Heart right ventricle (tissue), 16 donors: ENCODE measurements around the gene PPM1N. TPM values are rescaled to one million over a fixed set of nuclear protein-coding genes. Genes with fewer than 3 reads are reported as not detected.

Source experiments
- ATAC-seq, 8 donors: fragments of 200-7000 bp; cut with Tn5 transposase; one replicate each; pipeline ENCODE4 v1.9.1; 2020; ENCODE audit warnings: mild to moderate bottlenecking in 8 of 8, moderate library complexity in 8 of 8, moderate number of reproducible peaks in 1 of 8
- DNase-seq, 2 donors: peaks; one replicate each; pipeline ENCODE4 v3.0.0-alpha.2; 2020
- H3K27ac ChIP-seq, 10 donors: fragments of 200-600 bp; sonication (generic) in 2 of 10; one replicate each; pipeline versions ENCODE4 v1.5.0 to v1.8.0; 2020 to 2022; ENCODE audit warnings: mild to moderate bottlenecking in 3 of 10
- H3K27me3 ChIP-seq, 7 donors: fragments of 200-600 bp; one replicate each; pipeline ENCODE4 v1.8.0; 2021 to 2022; ENCODE audit warnings: mild to moderate bottlenecking in 2 of 7
- H3K36me3 ChIP-seq, 9 donors: fragments of 200-600 bp; sonication (generic) in 1 of 9; one replicate each; pipeline versions ENCODE4 v1.5.0 to v1.8.0; 2020 to 2022; ENCODE audit warnings: mild to moderate bottlenecking in 2 of 9
- H3K4me1 ChIP-seq, 9 donors: fragments of 200-600 bp; sonication (generic) in 1 of 9; one replicate each; pipeline versions ENCODE4 v1.5.0 to v1.8.0; 2020 to 2022; ENCODE audit warnings: mild to moderate bottlenecking in 4 of 9
- H3K4me3 ChIP-seq, 10 donors: fragments of 200-600 bp; sonication (generic) in 2 of 10; one replicate each; pipeline versions ENCODE4 v1.5.0 to v1.8.0; 2020 to 2022; ENCODE audit warnings: mild to moderate bottlenecking in 7 of 10, moderate library complexity in 2 of 10
- H3K9me3 ChIP-seq, 11 donors: fragments of 200-600 bp in 10 of 11; sonication (generic) in 2 of 11; one replicate each; pipeline versions ENCODE4 v1.5.0 to v1.8.0; 2013 to 2022; ENCODE audit warnings: mild to moderate bottlenecking in 2 of 11, control low read depth in 1 of 11, moderate library complexity in 1 of 11
- WGBS, 2 donors: extraction: QIAGEN DNeasy Blood & Tissue Kit; methylation state at CpG; one replicate each; pipeline ENCODE4 v1.1.7; 2013; ENCODE audit warnings: inconsistent platforms in 1 of 2; 5-methylcytosine and 5-hydroxymethylcytosine counted together
- intact Hi-C, 10 donors: fragments of 100-400 bp; cut with DNase I; formaldehyde crosslinking; loops; one replicate each; pipeline versions ENCODE4 v1.11.1 to v1.14.2; 2022
- polyA plus RNA-seq, 2 donors: library from polyadenylated mRNA; stranded (reverse); fragments of 200-250 nt; gene quantifications; one replicate each; pipeline ENCODE4 v1.2.3, GENCODE V29; 2013
- total RNA-seq, 10 donors: library from RNA; stranded (reverse); fragmentation: NEBNext Ultra II Directional in 3 of 10; extraction: Animal tissue kit (Norgen Biotek cat#: 25700) in 3 of 10; gene quantifications; one replicate each; pipeline versions ENCODE4 v1.2.1 to v1.2.4, GENCODE V29; 2021 to 2023
- TF ChIP-seq, protein P1 (sequence below), 9 donors: fragments of 200-600 bp; sonication (generic) in 2 of 9; IDR thresholded peaks; one replicate each; pipeline versions ENCODE4 v1.5.0 to v1.8.0; 2021 to 2022; ENCODE audit warnings: antibody characterized with exemption in 9 of 9, mild to moderate bottlenecking in 5 of 9, moderate library complexity in 1 of 9
- donor health status: Arrhythmogenic right ventricular cardiomyopathy.
- donor health status: ischemic (EF 13 %, LVEDD 7.1; RV severe dilation, severe dysfunction).
- donor health status: healthy with polysubstance abuse.
- donor health status: DM: no; HTN: yes; CAD: no.
- donor health status: DM: no; HTN: no; CAD: no.
- donor health status: ischemic (EF 25% LVEDD 6.9; RV normal size, moderate dysfunction).
- donor health status: ischemic (EF 25% LVEDD 5.7; RV mildly dilated, moderate dysfunction).
- donor health status: healthy.
- donor health status: DM: yes; HTN: yes; CAD: no.
- donor health status: Ischemic cardiomyopathy.
- donor health status: ischemic (EF 35%, LVEDD 5.7; RV mildly dilated, moderate dysfunction).
- donor health status: nonischemic (EF 11% LVEDD 7.7; RV severe dilation, severe dysfunction).
- donor health status: DM: yes; HTN: yes; CAD: no.
- donor health status: PGD.
- donor health status: ischemic (EF 29% LVEDD 5.4; RV normal size, mild dysfunction).
- donor health status: nonischemic (EF 23%, LVEDD 6.1; RV moderate dilation, normal function).

PPM1N gene
- total and polyA plus RNA-seq, 12 donors = 0.32 to 3.6 (median 0.57) TPM; not detected in 5

DNA sequence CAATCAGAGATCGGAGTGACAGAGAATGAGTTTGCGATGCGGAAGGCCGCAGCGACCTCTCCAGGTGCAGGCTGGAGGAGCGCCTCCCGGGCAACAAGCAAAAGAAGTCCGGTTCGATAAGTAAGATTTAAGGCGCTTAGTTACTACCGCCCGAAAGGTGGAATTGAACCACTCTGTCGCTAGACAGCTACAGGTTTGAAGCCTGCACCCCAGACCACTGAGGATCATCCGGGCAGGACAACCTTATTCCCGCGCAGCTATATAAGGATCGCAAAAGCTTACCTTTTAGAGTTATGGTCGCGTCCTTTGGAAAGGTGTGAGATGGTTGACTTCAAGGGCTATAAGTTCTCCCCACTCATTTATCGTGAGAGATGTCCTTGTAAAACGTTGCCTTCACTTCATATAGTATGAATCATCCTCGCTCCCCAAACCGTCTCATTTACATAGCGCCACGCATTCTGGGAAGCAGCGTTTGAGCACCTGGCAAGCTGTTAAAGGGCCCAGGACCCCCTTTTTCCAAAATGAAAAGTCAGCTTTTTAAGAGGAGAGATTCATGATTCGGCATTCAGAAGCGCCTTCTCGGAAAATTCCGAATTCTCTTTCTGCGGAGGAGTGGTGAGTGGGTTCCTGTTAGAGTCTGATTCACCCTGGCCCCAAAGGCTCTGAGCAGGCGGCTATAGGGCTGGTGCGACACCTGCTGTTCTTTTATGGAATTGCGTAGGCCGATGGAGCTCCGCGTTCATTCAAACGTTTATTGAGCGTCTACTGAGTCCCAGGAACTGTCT lies 19.6 kb upstream of the PPM1N start:
- no peaks in the 10 kb centered on the region for H3K9me3 ChIP-seq
- peaks cover 0 to 29% (median 11%) of the 10 kb centered on the region in 9 donors for H3K4me1 ChIP-seq
- peaks cover 0 to 21% (median 0%) of the 10 kb centered on the region in 7 donors for H3K27me3 ChIP-seq
- TF ChIP-seq, protein P1, sequence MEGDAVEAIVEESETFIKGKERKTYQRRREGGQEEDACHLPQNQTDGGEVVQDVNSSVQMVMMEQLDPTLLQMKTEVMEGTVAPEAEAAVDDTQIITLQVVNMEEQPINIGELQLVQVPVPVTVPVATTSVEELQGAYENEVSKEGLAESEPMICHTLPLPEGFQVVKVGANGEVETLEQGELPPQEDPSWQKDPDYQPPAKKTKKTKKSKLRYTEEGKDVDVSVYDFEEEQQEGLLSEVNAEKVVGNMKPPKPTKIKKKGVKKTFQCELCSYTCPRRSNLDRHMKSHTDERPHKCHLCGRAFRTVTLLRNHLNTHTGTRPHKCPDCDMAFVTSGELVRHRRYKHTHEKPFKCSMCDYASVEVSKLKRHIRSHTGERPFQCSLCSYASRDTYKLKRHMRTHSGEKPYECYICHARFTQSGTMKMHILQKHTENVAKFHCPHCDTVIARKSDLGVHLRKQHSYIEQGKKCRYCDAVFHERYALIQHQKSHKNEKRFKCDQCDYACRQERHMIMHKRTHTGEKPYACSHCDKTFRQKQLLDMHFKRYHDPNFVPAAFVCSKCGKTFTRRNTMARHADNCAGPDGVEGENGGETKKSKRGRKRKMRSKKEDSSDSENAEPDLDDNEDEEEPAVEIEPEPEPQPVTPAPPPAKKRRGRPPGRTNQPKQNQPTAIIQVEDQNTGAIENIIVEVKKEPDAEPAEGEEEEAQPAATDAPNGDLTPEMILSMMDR (IDR thresholded peaks at IDR 0.05) = peak; percentile 90 to 99 (median 97)
- ATAC-seq = peak; percentile 84 to 97 (median 94)
- H3K36me3 ChIP-seq = no peaks in the 10 kb centered on the region
- peak; percentile 80 to 86 for DNase-seq
- peak overlapping the region; percentile 86 to 100 (median 94) for H3K27ac ChIP-seq
- intact Hi-C loops = loop anchor here in 9 of 10 donors (1.0 to 10.0 kb wide), 4 partner anchors 39 to 54 kb away; partner anchors contain the start of gene ERCC1 (in 1 of the 9)
- WGBS, 2 donors = 0% methylated on average over 39 of the region's 39 CpGs
- peak overlapping the region in 9 of 10 donors; percentile 37 to 71 (median 61) for H3K4me3 ChIP-seq

DNA sequence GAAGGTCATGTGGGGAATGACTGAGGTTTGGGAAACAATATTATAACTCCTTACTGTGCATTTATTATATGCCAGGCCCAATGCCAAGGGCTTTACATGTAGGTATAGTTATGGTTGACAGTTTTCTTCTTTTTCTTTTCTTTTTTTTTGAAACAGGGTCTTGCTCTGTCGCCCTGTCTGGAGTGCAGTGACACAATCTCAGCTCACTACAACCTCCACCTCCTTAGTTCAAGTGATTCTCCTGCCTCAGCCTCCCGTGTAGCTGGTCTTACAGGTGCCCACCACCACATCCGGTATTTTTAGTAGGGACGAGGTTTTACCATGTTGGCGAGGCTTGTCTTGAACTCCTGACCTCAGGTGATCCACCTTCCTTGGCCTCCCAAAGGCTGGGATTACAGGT lies 15.2 kb upstream of the PPM1N start:
- WGBS, 2 donors = 91 to 92% methylated on average over 5 of the region's 5 CpGs
- H3K27ac ChIP-seq = no peak overlapping the region

DNA sequence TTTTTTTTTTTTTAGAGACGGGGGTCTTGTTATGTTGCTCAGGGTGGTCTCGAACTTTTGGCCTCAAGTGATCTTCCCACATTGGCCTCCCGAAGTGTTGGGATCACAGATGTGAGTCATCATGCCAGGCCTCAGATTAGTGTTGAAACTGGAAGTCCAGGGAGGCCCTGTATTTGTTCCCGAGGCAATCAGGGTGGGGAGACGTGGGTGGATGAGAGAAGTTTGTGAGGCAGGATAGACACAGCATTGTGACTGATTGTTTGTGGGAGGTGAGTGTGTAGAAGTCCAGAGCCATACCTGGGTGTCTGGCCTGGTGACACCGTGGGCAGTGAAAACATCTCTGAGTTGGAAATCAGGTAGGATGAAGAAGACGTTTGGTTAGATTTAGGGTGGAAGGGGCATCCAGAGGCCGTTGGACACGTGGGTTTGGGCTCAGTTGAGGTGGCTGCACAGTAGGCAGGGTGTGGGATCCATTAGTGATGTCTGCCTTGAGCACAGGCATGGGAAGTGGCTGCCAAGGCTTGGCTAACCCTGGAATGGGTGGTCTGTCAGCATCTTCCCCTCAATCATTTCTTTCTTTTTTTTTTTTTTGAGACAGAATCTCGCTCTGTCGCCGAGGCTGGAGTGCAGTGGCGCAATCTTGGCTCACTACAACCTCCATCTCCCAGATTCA lies 13.8 kb upstream of the PPM1N start:
- Histone ChIP-seq H3K4me3 (no peak overlapping the region), H3K9me3 (no peaks in the 10 kb centered on the region), H3K27me3 (no peaks in the 10 kb centered on the region), H3K4me1 (peaks cover 0 to 5% (median 0%) of the 10 kb centered on the region in 9 donors), H3K27ac (no peak overlapping the region), H3K36me3 (peaks cover 0 to 9% (median 0%) of the 10 kb centered on the region in 9 donors)
- DNase-seq (no peak), ATAC-seq (no peak)
- TF ChIP-seq, protein P1 (IDR thresholded peaks at IDR 0.05) = no peak
- 72 to 78% methylated on average over 13 of the region's 13 CpGs for WGBS, 2 donors
- intact Hi-C loops = loop anchor here in 1 of 10 donors (2.0 kb wide), 1 partner anchor 56 kb away; no protein-coding TSS in a partner anchor

More for the DNA sequence above, 15.2 kb upstream of the PPM1N start:
- Histone ChIP-seq H3K36me3 (peaks cover 0 to 1% (median 0%) of the 10 kb centered on the region in 9 donors), H3K9me3 (no peaks in the 10 kb centered on the region), H3K27me3 (no peaks in the 10 kb centered on the region), H3K4me3 (no peak overlapping the region), H3K4me1 (peaks cover 0 to 18% (median 4%) of the 10 kb centered on the region in 9 donors)
- DNase-seq (no peak), ATAC-seq (no peak)
- intact Hi-C loops = no loop called here
- TF ChIP-seq, protein P1 (IDR thresholded peaks at IDR 0.05) = no peak
